ENCODE data around the gene PRXL2B. TPM values are rescaled to one million over a fixed set of nuclear protein-coding genes. Genes with fewer than 3 reads are reported as not detected.

The PRXL2B gene
- total RNA-seq, 4 donors from 2014 or later: 6.4 to 11.1 (median 7.4) TPM

GRCh38 chr1:2594001-2594640 is 7.5 kb downstream of the PRXL2B start:
- TF ChIP-seq CTCF (IDR thresholded peaks at IDR 0.05; ENCODE audit: low read depth): no peak

GRCh38 chr1:2594641-2595131 is 8.1 kb downstream of the PRXL2B start:
- TF ChIP-seq CTCF (IDR thresholded peaks at IDR 0.05; ENCODE audit: low read depth): no peak

GRCh38 chr1:2595261-2595811 is 8.8 kb downstream of the PRXL2B start:
- no peak for TF ChIP-seq CTCF (IDR thresholded peaks at IDR 0.05; ENCODE audit: low read depth)

- no peak for TF ChIP-seq CTCF (IDR thresholded peaks at IDR 0.05; ENCODE audit: low read depth)
Measured at GRCh38 chr1:2595812-2596529, 9.4 kb downstream of the PRXL2B start.

GRCh38 chr1:2596530-2597333 is 10.2 kb downstream of the PRXL2B start:
- TF ChIP-seq CTCF (IDR thresholded peaks at IDR 0.05; ENCODE audit: low read depth): no peak

- no peak for TF ChIP-seq CTCF (IDR thresholded peaks at IDR 0.05; ENCODE audit: low read depth)
Measured at GRCh38 chr1:2597441-2598328, 11.1 kb downstream of the PRXL2B start.

Data from subcutaneous adipose tissue (tissue), 4 donors.